NOMO-1 (cell line): ENCODE measurements around the gene C4BPB.

Experiments used
- DNase-seq, 2 experiments: peaks; one replicate each; lab custom pipeline; 2025; ENCODE audit not compliant: unreplicated experiment in 2 of 2; lab: John Stamatoyannopoulos, UW

The C4BPB gene

DNA sequence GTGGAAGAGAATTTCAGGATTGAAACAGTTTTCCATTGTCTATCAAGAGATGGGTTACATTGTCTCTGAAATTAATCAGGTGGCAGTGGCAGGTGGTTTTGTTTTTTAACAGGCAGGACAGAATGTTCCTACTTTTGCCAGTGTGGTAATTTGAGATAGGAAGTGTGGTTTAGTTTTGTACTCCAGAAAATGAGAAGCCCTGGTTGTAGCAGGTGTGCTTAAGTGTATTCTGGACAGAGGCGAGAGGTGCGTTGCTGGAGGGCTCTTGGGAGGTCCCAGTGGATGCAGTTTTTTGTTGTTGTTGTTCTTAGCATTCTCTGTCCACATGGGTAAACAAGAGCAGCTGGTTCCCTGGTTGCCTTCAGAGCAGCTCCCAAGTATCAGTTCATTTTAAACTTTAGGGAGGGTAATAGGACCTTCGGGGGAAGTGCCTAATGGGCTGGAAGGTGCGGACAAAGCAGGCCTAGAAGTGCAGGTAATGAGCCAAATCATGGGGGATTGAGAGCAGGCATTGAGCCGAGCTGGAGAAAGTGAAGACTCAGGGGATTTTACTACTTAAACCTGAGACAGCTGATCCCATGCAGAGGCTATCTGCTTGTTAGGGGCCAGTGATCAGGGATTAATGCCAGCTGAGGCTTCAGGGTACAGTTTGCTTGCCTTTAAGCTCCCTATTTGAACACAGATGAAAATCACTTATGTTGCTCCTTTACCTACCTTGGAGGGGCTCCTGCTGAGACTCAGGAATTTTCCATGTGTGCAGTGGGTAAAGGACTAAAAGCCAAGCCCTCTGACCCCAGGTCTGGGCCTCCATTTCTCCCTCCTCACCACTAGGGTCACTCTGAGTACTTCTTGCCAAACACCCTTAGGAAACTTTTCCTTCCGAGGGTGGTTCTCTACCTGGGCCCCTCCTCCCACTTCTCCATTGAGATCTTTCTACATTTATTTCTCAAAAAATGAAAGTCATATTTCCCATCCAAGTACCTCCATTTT lies 29.5 kb upstream of the C4BPB start:
- no peak for DNase-seq

GRCh38 chr1:207059881-207060280 lies 28.8 kb upstream of the C4BPB start:
- no peak for DNase-seq

DNA sequence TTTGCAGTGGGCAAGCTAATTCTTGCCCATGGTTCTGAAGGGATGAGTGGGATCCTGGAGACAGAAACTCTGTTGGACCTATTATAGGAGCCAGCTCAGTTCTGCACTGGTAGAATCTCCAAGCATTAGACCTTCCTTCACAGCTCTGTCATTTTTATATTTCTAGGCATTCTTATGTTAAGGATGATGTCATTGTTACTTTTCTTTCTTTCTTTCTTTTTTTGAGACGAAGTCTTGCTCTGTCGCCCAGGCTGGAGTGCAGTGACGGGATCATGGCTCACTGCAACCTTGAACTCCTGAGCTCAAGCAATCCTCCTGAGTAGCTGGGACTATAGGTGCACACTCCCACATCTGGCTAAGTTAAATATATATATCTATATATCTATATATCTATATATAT lies 28.1 kb upstream of the C4BPB start:
- no peak for DNase-seq

- no peak for DNase-seq
These were observed 26.6 kb upstream of the C4BPB start for GRCh38 chr1:207062058-207062457.

GRCh38 chr1:207063014-207063413 lies 25.6 kb upstream of the C4BPB start:
- DNase-seq, result no peak

GRCh38 chr1:207064561-207064960 lies 24.1 kb upstream of the C4BPB start:
- DNase-seq, result no peak

- DNase-seq, result no peak
These were observed 21.5 kb upstream of the C4BPB start for GRCh38 chr1:207067185-207067584.

- no peak for DNase-seq
These were observed 21.0 kb upstream of the C4BPB start for GRCh38 chr1:207067665-207068064.

DNA sequence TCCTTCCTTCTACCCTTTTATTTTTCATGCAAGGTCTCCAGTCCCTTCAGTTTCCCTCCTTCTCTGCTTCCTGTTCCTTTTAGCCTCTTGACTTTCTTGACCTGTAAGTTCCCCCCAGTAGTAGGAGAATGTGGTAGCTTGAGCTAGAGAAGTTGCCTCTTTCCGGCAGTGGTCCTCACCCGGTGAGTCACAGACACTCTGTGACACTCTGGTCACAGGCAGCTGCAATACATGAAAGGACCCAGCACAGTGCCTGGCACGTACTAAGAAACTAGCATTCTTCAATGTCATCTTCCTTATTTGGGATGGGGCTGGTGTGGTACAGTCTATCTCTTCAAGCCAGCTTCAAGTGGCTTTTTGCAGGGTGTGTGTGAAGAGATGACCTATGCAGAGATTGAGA lies 19.6 kb upstream of the C4BPB start:
- DNase-seq, result no peak

GRCh38 chr1:207069858-207070506 lies 18.7 kb upstream of the C4BPB start:
- DNase-seq, result peak in 1 of 2 experiments; percentile 18

- DNase-seq, result peak; percentile 57 to 76
These were observed 17.8 kb upstream of the C4BPB start for GRCh38 chr1:207070811-207071210.

GRCh38 chr1:207071426-207071825 lies 17.2 kb upstream of the C4BPB start:
- DNase-seq, result no peak

- no peak for DNase-seq
These were observed 16.4 kb upstream of the C4BPB start for GRCh38 chr1:207072233-207072632.

GRCh38 chr1:207073906-207074820 lies 14.5 kb upstream of the C4BPB start:
- DNase-seq, result no peak

GRCh38 chr1:207076181-207076955 lies 12.3 kb upstream of the C4BPB start:
- DNase-seq, result no peak

DNA sequence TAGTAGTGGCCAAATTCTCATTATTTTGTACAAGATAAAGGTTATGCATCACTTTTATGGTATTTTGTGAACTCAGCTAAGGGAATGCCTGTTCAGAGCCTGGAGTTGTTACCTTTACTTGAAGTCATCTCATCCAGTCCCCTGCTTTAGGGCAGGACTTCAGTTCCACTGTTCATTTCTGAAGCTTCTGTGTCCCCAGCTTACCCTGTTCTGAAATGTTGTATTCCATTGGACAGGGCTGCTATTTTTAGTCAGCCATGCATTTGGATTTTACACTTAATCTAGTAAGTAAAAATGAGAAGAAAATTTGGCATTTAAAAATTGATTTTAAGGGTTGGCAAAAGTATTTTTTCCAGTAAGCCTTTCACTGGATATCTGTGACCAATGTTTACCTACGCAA lies 11.6 kb upstream of the C4BPB start:
- no peak for DNase-seq

- peak; percentile 55 to 81 for DNase-seq
These were observed 10.9 kb upstream of the C4BPB start for GRCh38 chr1:207077470-207078377.

DNA sequence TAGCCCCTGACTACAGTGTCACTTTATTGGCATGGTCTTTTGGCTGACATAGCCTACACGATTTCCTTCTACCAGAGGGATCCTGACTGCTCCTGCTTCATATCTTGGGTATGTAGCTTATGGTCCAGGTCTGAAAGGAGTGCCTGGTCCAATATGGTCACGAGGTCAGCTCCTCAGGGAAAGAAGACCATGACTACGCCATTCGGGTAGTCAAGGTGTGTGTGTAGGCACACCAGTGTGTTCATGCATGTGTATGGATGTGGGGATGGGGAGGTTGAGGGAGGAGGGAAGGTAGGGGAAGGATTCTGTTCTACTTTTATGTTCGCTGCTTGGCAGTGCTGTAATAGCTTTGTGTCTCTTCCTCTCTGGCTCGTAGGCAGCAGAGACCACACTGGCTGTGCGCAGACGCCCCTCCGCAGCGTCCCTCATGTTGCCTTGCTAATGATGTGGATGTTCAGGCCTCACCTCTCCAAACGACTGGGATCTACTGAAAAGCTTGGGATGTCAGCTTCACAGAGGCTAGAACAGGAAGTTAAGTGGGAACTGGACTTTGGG lies 10.0 kb upstream of the C4BPB start:
- DNase-seq, result no peak

- no peak for DNase-seq
These were observed 8.9 kb upstream of the C4BPB start for GRCh38 chr1:207079706-207080241.
